Astrocyte of the hippocampus (primary cell): ENCODE data around the gene DLGAP1.

ENCODE experiments used
- DNase-seq: peaks from one replicate; pipeline ENCODE4 v3.0.0; 2011; ENCODE audit warnings: low read depth, low spot score

Gene DLGAP1

DNA sequence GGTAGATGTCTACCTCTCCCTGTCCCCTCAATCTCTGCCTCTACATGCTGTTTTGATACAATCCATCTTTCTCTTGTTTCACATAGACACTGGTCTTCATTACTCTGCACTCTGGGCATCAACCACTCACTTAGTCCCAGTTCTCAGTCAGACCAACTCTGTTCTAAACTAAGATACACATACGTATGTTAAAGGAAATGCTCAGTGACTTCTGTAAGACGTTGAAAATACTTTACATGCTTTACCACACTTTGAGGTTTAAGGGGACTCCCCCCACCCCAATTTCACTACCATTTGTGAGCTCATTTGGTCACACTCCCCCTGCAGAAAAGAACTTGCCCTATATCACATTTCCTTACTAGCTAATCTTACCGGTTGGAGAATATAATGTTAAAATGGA is 507.7 kb downstream of the DLGAP1 start:
- DNase-seq, result no peak

DNA sequence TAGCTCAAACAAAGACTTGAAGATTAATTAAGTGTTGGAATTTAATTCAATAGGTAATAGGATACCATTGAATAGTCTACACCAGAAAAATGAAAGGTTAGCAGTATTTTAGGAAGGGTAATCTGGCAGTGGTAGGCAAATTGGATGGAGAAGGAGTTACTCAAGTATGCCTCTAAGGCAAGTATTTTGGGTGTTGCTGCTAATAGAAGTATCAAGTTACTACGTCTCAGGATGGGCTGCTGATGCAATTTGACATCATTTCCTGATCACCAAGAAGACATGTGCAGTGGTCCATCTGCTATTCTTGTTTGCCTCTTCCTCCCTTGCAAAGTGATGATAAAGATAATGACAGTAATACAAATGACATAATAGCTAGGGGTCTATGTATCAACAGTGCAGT is 519.8 kb downstream of the DLGAP1 start:
- DNase-seq, result no peak

DNA sequence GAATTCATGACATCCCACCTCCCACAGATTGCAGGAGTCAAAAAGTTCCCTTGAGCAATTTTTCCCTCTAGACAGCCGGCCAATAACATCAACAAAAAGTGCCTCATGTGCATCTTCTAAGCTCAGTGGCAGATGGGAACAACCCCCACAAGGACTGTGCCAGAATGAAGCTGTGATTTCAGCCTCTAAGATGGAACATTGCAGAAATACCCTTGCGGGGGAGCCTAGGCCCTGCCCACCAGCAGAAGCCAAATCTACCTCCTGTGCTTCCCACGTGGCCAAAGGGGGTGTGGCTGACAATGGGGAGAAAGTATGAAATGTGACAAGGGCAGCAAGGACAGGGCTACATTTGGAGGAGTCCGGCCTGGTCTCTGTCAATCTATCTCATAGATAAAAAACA is 522.8 kb downstream of the DLGAP1 start:
- no peak for DNase-seq

DNA sequence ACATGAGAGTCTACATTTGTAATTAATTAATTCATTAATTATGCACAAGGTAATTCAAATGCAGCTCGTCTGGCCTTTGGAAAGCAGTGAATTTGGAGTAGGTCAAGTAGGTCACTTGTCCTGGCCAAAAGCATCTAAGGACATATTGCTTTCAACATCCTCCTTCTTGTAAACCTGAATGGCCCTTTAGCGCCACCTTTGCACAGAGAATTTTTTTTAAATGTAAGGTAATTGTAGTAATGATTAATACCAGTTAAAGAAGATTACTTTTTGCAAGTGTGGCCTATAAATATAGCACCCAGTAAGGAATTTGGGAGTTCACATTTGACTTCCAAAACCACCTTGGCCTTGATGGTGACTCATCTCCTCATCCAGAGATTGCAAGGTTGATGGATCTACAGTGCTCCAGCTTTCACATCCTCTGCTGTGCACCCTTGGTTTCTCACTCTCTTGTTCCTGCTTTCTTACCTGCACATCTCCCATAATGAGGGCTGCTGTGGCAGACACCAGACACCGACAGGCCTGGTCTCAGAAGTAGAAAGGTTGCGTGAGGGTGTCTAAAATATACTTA is 523.5 kb downstream of the DLGAP1 start:
- DNase-seq, result no peak

DNA sequence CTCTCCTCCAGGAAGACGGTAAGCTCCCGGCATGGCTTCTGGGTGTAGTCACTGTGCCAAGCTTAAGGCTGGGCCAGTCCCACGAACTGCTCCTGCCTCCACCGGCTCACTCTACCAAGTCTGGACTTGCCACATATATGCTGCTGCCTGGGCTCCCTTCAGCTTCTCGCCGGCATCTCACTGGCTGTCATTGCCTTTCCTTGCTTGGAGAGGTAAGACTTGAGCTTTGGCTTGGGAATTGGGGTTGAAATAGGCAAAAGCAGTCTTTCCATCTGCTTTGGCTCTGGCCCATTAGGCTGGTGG is 524.1 kb downstream of the DLGAP1 start:
- no peak for DNase-seq

DNA sequence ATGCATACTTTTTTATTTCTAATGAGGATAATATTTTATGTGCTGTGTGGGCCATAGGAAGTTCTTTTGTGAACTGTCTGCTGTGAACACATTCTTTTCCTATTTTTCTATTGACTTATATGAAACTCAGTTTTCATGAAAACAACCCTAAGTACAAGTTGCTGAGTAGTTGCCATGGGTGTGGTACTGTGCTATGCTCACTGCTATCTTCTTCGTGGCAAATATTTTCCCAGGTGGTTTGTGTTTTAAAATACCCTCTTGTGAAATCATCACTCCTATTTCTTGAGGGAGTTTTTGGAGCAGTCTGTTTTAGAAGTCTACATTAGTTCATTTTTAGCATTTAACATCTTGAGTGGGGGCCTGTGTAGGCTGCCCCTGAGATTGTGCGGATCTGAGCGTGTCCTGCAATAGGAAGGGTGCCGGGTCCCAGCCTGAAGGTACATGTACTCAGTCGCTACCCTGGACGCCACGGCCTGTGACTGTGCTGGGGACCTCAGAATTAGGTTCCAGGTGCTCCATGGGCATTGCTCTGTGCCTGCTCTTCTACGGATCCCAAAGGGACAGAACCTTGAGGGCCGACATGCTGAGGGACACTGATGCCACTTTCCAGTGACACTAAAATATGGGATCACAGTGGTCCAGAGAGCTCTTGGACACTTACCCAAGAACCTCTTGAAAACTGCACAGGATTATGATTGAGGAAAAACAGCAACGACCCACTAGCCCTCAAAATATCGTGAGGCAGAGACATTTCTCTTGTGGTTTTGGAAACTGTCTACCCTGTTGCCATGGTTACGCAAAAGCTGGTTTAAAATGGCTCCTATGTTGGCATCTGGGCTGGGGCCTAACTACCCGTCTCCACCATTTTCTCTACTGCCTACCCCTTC is 524.7 kb downstream of the DLGAP1 start:
- no peak for DNase-seq

DNA sequence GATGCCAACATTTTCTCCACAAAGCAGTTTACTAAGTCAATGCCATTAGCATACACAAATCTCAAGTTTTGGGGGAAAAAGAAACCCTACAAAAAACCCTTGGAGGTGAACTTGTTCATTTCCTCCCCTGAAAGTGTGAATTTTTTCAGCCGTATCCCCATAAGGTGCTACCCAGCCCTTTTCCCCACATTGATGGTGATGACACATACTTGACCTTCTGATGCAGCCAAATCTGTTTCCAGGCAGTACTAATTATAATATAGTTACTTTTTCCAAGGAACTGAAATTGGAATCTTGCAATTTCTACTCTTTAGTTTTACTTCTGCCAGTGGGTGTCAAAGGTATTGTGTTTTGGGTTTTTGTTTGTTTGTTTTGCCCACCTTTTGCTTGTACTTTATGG is 530.7 kb downstream of the DLGAP1 start:
- DNase-seq, result no peak

DNA sequence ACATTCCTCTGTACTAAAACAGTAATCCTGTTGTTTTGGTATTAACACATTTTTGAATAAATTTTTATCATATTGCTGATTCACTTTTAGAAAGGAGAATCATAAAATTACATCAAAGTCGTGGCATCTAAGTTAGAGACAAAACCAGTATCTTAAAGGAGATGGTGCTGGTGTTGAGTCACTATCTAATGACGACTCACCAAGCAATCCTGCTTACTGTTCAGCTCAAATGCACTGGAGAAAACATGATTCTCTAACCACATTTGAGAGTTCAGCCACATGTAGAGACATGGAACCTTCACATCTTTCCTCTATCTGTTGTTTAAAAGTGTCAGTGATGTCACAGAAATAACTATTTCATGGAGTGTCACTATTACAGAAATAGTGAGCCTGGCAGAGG is 531.4 kb downstream of the DLGAP1 start:
- DNase-seq, result peak; percentile 39

DNA sequence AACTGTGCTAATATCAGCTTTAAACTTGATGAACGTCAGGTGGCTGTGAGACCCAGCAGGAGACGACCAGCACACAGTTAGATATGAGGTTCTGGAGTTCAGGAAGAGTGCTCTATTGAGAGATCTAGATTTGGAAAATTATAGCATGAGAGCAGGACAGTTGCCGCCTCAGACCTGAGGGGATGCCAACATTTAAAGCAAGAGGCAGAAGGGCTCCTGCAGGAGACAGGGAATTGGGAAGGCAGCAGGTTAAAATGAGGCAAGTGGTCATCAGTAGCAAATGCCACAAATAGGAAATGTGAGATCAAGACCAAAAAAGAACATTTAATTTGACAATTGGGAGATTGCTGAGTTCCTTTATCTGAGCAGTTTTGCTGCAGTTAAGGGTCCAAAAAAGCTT is 533.3 kb downstream of the DLGAP1 start:
- no peak for DNase-seq

DNA sequence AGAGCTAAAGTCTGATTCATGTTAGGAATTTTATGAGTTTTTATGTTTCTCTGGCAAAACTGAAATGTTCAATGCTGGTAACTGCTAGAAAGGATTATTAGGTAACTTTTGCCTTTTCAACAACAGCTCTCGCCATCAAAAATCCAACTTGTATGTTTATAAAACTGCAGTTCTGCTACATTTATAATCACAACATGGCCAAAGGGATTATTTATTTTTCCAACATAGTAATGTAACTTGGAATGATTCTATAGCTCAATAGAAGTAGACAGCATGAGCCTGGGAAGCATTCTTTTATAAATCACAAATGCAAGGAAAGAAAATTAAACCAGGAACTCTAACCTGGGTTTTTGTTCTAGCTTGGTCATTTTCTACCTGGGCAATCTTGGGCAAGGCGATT is 534.3 kb downstream of the DLGAP1 start:
- no peak for DNase-seq

DNA sequence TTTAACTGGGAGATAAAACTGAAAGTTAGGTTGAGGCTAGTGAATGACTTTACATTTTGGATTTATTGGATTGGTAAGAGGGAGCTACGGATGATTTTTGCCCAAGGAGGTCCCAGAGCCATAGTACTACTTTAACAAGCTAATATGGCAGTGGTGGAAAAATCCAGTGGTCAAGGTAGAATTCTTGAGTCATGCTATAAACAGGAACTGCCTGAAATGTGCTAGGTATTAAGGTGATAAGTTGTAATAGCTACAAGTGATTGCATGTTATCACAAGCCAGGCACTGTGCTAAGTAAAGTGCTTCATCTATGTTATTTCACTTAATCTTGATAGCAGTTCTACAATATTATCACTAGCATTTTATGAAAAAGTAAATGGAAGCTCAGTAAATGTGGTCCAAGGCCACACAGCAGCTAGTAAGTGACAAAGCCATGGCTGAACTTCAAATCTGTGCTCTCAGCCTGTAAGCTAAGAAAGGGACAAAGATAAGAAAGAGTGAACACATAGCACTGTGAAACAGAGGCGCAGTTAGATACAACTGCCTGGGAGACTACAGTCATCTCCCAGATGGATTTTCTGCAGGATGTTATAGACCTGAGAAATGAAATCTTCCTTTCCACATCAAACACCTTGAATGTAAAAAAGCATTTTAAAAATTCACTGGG is 535.6 kb downstream of the DLGAP1 start:
- no peak for DNase-seq

DNA sequence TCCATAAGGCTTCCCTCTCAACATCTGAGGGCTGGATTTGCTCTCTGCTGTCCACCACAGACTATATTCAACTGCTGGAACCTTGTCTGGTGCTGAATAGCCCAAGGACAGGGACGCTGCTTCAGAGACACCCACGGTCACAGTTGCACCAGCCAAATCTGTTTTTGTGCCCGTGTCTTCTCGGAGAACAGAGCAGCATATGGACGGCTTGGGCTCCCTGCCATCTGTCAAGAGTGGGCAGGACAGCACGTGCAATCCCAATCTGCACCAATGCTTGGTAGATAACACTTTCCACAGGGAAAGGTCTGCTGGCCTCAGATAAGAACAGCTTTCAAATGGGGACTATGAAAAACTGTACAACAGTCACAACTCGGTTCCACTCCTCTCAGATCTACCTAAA is 539.0 kb downstream of the DLGAP1 start:
- DNase-seq, result no peak

DNA sequence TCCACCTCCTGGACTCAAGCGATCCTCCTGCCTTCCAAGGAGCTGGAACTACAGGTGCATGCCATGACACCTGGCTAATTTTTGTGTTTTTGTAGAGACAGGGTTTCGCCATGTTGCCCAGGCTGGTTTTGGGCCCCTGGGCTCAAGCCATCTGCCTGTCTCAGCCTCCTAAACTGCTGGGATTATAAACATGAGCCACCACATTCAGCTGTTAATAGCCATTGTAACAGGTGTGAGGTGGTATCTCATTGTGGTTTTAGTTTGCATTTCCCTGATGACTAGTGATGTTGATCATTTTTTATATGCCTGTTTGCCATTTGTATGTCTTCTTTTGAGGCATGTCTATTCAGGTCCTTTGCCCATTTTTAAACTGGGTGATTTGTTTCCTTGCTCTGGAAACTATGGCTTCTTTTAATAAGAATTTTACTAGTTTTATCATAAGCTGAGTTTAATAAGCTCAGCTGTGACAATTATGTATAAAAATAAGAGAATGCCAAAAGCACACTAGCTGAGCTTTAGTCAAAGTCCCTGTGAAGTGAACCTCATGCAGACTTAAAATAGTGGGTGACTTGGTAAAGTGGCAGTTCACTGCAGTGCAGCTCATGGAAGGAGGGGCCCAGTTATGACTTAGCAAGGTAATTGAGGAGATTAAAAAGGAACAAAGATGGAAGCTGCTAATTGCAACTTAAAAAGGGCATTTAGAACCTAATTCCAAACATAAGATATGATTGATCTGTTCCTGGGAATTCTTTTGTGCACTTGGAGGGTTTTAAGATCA is 540.1 kb downstream of the DLGAP1 start:
- no peak for DNase-seq

DNA sequence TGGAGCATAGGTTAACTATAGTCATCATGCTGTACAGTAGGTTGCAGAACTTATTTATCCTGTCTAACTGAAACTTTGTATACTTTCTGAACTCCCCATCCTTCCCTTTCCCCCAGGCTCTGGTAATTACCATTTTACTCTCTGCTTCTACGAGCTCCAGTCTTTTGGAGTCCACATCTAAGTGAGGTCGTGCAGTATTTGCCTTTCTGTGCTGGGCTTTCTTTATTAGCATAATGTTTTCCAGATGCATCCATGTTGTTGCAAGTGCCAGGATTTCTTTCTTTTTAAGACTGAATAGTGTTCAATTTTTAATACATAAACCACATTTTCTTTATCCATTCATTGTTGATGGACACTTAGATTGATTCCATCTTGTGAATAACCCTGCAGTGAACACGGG is 541.0 kb downstream of the DLGAP1 start:
- DNase-seq, result no peak

DNA sequence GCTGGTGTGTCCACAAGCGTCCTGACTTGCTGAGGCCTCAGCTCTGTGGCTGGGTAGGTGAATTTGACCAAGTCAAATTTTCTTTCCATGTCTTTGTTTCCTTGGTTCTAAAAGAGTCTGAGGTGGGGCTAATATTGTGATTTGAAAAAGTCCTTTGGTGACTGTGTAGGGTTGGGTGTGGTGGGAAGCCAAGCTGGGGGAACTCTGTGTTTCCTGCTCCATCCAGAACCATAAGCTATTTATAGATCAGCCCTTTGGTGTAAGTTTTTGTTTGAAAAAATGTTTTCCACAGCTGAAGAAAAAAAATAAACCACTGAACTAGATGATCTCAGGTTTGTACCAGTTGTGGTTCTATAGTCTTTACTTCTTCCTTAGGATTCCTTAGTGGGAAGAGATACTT is 542.4 kb downstream of the DLGAP1 start:
- no peak for DNase-seq

DNA sequence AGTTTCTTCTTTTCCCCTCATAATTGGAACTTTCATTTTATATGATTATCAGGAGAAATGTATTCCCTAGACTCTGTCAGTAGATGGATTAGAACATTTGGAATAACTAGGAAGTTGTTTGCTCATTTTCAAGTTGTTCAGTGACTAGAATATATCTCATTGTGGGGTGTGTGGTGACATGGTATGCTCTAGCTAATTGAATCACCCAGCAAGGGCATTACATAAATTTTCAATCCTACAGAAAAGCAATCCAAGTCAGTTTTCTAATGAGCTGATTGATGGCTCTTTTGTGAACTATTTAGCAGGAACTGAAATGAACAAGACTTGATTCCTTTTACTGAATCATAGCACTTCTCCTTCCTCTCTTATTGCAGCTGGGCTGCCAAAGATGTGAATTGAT is 543.7 kb downstream of the DLGAP1 start:
- no peak for DNase-seq

DNA sequence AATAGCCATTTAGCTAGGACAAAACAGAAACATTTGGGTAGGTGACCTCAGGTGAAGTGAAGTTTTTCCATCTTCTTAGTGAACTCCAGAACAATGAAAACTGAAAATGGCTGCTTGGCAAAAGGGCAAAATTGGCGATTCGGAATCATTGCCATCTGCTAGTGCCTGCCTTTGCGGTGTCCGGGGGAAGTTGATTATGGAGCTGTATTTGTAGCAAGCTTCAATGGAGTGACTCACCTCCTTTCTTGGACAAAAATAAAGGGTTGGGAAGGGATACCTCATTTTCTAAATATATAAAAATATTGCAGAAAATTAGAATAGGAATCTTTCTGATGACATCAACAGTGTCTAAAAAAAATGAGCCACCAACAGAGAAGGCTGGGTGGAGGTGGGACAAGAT is 544.6 kb downstream of the DLGAP1 start:
- DNase-seq, result peak; percentile 73

DNA sequence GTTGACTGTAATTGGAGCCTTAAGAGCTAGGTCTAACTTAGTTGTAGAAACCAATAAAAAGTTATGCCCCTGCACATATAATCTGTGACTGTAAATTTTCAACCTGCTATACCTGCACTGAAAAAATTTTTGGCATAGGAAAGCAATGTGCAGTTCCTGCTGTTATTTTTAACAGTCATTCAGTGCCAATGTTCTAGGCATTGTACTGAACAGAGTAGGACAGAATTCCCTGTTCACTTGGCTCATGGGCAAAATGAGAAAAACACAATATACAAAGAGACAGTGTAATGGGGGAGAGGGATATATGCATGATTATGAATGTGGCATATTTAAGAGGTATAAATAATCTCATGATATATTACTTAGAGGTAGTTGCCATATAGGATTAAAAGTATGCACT is 547.2 kb downstream of the DLGAP1 start:
- DNase-seq, result no peak

DNA sequence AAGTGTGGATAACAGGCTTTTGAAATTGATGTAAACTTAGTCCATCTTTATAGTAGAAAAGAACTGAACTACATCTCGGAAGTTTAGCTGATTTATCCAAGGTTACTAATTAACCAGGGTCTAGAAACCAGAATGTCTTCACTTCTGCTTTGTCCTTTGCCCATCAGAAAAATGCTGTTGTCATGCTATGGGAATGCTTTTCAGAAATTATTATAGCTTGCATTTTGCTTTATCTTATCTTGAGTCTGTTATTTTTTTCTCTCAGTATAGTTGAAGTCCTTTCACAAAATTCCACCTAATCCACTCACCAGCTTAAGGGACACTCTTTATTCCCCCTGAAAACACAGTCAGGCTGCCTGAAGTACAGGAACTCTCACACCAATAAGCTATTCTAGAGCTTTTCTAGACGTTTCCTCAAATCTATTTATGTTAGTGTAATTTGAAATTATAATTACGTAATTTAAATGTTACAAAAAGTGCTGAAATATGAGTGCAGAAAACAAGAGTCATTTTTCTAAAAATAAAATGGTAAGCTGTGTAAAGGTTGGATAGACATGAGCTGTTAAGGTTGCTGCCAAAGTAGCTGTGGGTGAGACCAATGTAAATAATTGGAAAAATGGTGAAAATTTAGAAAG is 548.9 kb downstream of the DLGAP1 start:
- peak; percentile 13 for DNase-seq

DNA sequence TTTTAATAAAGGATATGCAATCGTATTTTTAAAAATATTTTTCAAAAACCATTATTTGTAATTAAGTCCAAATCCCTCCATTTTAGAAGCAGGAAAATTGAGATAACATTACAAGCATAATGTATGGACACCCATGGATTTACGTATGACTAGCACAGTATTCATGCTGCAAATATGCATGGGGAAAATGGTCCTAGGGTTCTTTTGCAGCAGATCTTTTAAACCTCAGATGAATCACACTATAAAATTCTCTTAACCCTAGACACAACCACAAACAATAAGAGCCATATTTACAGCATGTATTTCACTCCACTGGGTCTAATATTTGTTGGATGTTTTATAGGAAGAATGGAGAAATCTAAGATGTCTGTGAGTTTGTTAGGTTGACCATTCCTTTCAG is 551.8 kb downstream of the DLGAP1 start:
- peak; percentile 80 for DNase-seq

DNA sequence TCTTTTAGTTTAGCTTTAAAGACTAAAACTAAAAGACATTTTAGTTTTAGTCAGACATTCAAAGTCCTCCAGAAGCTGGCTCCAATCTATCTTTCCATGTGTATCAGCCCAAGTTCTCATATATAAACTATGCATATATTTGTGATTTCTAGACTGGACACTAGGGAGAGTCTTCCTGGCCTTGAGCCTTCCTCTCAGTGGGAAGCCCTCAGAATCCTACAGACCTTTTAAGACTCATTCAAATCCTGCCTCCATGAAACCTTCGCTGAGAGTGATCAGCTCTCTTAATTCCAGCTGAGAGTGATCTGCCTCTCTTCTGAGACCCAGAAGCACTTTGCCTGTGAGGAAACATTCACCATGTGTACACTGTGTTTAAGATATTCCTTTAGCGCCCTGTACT is 552.4 kb downstream of the DLGAP1 start:
- DNase-seq, result no peak

DNA sequence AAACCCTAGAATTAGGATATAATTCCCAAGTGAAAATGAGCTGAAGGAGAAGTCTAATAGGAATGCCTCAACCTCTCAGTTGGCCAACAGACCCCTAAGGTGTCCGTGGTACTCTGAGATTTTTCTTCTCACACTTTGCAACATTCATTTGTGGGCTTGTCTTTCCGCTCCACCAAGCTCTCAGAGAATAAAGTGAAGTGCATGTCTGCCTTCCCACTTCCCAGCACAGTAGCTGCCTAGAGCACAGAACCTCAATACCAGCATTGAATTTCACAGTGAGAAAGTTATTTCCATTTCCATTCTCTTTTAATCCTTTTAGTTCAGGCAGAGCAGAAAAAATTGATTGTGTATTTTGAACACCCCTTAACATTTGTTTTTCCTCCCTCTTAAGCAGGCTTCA is 553.3 kb downstream of the DLGAP1 start:
- peak; percentile 48 for DNase-seq
